DOHH2 (cell line): ENCODE results near the gene MBIP.

Experiments used
- H3F3A ChIP-seq: fragments of 200-600 bp; sonication (generic), shearing (Covaris generic); 2 replicates; pipeline ENCODE4 v1.6.0; 2016; ENCODE audit warnings: antibody characterized with exemption, mild to moderate bottlenecking; ENCODE audit not compliant: control insufficient read depth, insufficient read depth
- H3K27ac ChIP-seq: fragments of 200-600 bp; sonication (generic); 2 replicates; pipeline ENCODE4 v1.5.1; 2014; ENCODE audit warnings: low read depth, mild to moderate bottlenecking, low read length, moderate library complexity
- H3K27me3 ChIP-seq: fragments of 200-600 bp; sonication (generic); 2 replicates; pipeline ENCODE4 v1.6.1; 2014; ENCODE audit warnings: mild to moderate bottlenecking, low read length, mixed read lengths; ENCODE audit not compliant: control insufficient read depth
- H3K36me3 ChIP-seq: fragments of 200-600 bp; sonication (generic); 2 replicates; pipeline ENCODE4 v1.6.1; 2014; ENCODE audit warnings: mild to moderate bottlenecking, low read length, moderate library complexity, mixed read lengths; ENCODE audit not compliant: control insufficient read depth
- H3K4me1 ChIP-seq: fragments of 200-600 bp; sonication (generic); 2 replicates; pipeline ENCODE4 v1.6.1; 2014; ENCODE audit warnings: mild to moderate bottlenecking, low read length, mixed read lengths; ENCODE audit not compliant: control insufficient read depth
- H3K4me2 ChIP-seq: fragments of 200-600 bp; sonication (generic); 2 replicates; pipeline ENCODE4 v1.6.0; 2014; ENCODE audit warnings: mild to moderate bottlenecking, low read length, moderate library complexity
- H3K4me3 ChIP-seq: fragments of 200-600 bp; sonication (generic); 2 replicates; pipeline ENCODE4 v1.5.1; 2014; ENCODE audit warnings: mild to moderate bottlenecking, low read length, mixed read lengths
- H3K79me2 ChIP-seq: fragments of 200-600 bp; sonication (generic); 2 replicates; pipeline ENCODE4 v1.6.1; 2014; ENCODE audit warnings: mild to moderate bottlenecking, low read length, mixed read lengths; ENCODE audit not compliant: control insufficient read depth
- H3K9me2 ChIP-seq: fragments of 200-600 bp; sonication (generic); replicated peaks from 2 replicates; pipeline ENCODE4 v1.6.1; 2014; ENCODE audit warnings: mild to moderate bottlenecking, low read length, mixed read lengths; ENCODE audit not compliant: control insufficient read depth
- H3K9me3 ChIP-seq: fragments of 200-600 bp; sonication (generic); 2 replicates; pipeline ENCODE4 v1.6.1; 2014; ENCODE audit warnings: antibody characterized with exemption, low read length, mixed read lengths; ENCODE audit not compliant: control insufficient read depth, insufficient read depth
- H4K20me1 ChIP-seq: fragments of 200-600 bp; sonication (generic); 2 replicates; pipeline ENCODE4 v1.6.0; 2014; ENCODE audit warnings: low read depth, mild to moderate bottlenecking, antibody characterized with exemption, low read length, moderate library complexity; ENCODE audit not compliant: control insufficient read depth, insufficient read depth
- CTCF ChIP-seq: fragments of 200-600 bp; sonication (generic); IDR thresholded peaks from one replicate; pipeline ENCODE4 v1.5.1; 2014; ENCODE audit warnings: antibody characterized with exemption, mild to moderate bottlenecking, low read depth, low read length; ENCODE audit not compliant: poor library complexity, severe bottlenecking
- EZH2phosphoT487 ChIP-seq: fragments of 200-600 bp; sonication (generic); IDR thresholded peaks from 2 replicates; pipeline ENCODE4 v1.6.1; 2017; ENCODE audit warnings: borderline replicate concordance, mild to moderate bottlenecking, antibody characterized with exemption, low read length, moderate library complexity, mixed read lengths

Gene MBIP

GRCh38 chr14:36306836-36307235, 13.6 kb downstream of the MBIP start:
- no peak for TF ChIP-seq CTCF
- TF ChIP-seq EZH2phosphoT487: no peak
- Histone ChIP-seq H3K4me3 (no peak overlapping the region), H3K9me3 (no peaks in the 10 kb centered on the region), H3K4me2 (no peak overlapping the region), H3K27ac (no peak overlapping the region), H3K79me2 (no peaks in the 10 kb centered on the region), H3K36me3 (peaks cover 72% of the 10 kb centered on the region), H4K20me1 (no peaks in the 10 kb centered on the region), H3K4me1 (no peaks in the 10 kb centered on the region), H3K9me2 (no peaks in the 10 kb centered on the region), H3F3A (no peaks in the 10 kb centered on the region), H3K27me3 (no peaks in the 10 kb centered on the region)

GRCh38 chr14:36304895-36305294, 15.5 kb downstream of the MBIP start:
- no peak for TF ChIP-seq CTCF
- no peak for TF ChIP-seq EZH2phosphoT487
- H3K36me3 ChIP-seq: peaks cover 65% of the 10 kb centered on the region

GRCh38 chr14:36303960-36304359, 16.5 kb downstream of the MBIP start:
- Histone ChIP-seq H3K36me3 (peaks cover 67% of the 10 kb centered on the region), H3K27me3 (no peaks in the 10 kb centered on the region), H3K79me2 (no peaks in the 10 kb centered on the region), H3K9me2 (no peaks in the 10 kb centered on the region), H4K20me1 (no peaks in the 10 kb centered on the region), H3F3A (no peaks in the 10 kb centered on the region), H3K4me3 (no peak overlapping the region), H3K27ac (no peak overlapping the region), H3K9me3 (no peaks in the 10 kb centered on the region), H3K4me2 (no peak overlapping the region), H3K4me1 (no peaks in the 10 kb centered on the region)
- no peak for TF ChIP-seq CTCF
- no peak for TF ChIP-seq EZH2phosphoT487

More at GRCh38 chr14:36304895-36305294, 15.5 kb downstream of the MBIP start:
- no peaks in the 10 kb centered on the region for H3K9me3 ChIP-seq
- H3K9me2 ChIP-seq: no peaks in the 10 kb centered on the region
- H3K4me3 ChIP-seq: no peak overlapping the region
- H3K27me3 ChIP-seq: no peaks in the 10 kb centered on the region
- no peaks in the 10 kb centered on the region for H3K79me2 ChIP-seq
- no peak overlapping the region for H3K27ac ChIP-seq
- H3K4me2 ChIP-seq: no peak overlapping the region
- H4K20me1 ChIP-seq: no peaks in the 10 kb centered on the region
- no peaks in the 10 kb centered on the region for H3K4me1 ChIP-seq
- no peaks in the 10 kb centered on the region for H3F3A ChIP-seq

GRCh38 chr14:36302823-36303222, 17.6 kb downstream of the MBIP start:
- Histone ChIP-seq H3F3A (no peaks in the 10 kb centered on the region), H3K4me2 (no peak overlapping the region), H3K36me3 (peaks cover 65% of the 10 kb centered on the region), H3K9me2 (no peaks in the 10 kb centered on the region), H3K9me3 (no peaks in the 10 kb centered on the region), H3K27ac (no peak overlapping the region), H4K20me1 (no peaks in the 10 kb centered on the region), H3K79me2 (no peaks in the 10 kb centered on the region), H3K4me3 (no peak overlapping the region), H3K4me1 (no peaks in the 10 kb centered on the region), H3K27me3 (no peaks in the 10 kb centered on the region)
- TF ChIP-seq CTCF (no peak), EZH2phosphoT487 (no peak)
